H1 (cell line): ENCODE results near the gene ZSCAN4. TPM values are rescaled to one million over a fixed set of nuclear protein-coding genes. Genes with fewer than 3 reads are reported as not detected.

Experiments
- CBX5 ChIP-seq: fragments of 300-800, 300-1000 bp; sonication (generic); IDR thresholded peaks from 2 replicates; pipeline ENCODE4 v1.7.1; 2016; ENCODE audit warnings: antibody characterized with exemption, low read length, low read depth
- CTBP2 ChIP-seq: IDR thresholded peaks from 2 replicates; pipeline ENCODE4 v1.7.0; 2011; ENCODE audit warnings: borderline replicate concordance, mild to moderate bottlenecking, moderate library complexity, mixed read lengths, low read length; ENCODE audit not compliant: insufficient read depth, insufficient read length
- EGR1 ChIP-seq: IDR thresholded peaks from 2 replicates; pipeline ENCODE4 v1.6.1; 2011; ENCODE audit warnings: low read depth, low read length, borderline replicate concordance
- EZH2 ChIP-seq: fragments of 200-600 bp; sonication (generic); IDR thresholded peaks from 2 replicates; pipeline ENCODE4 v1.7.1; 2012; ENCODE audit warnings: low read depth, mild to moderate bottlenecking, moderate library complexity, low read length, inconsistent platforms; ENCODE audit not compliant: severe bottlenecking
- NANOG ChIP-seq: IDR thresholded peaks from 2 replicates; pipeline ENCODE4 v1.6.1; 2011; ENCODE audit warnings: low read length, low read depth, mild to moderate bottlenecking, inconsistent platforms; ENCODE audit not compliant: insufficient read depth, poor library complexity, severe bottlenecking
- ZNF274 ChIP-seq: IDR thresholded peaks from 2 replicates; pipeline ENCODE4 v1.7.0; 2012; ENCODE audit warnings: low read length, borderline replicate concordance; ENCODE audit errors: extremely low read depth
- polyA plus RNA-seq, 7 experiments: library from polyadenylated mRNA; depleted of rRNA in 3 of 7; stranded (reverse) in 5 of 7; unstranded in 2 of 7; fragments of >200 nt in 5 of 7; fragments of 200-250 nt in 2 of 7; gene quantifications; 1 replicate in 5 of 7; 2 replicates in 1 of 7; 4 replicates in 1 of 7; pipeline versions ENCODE4 v1.2.1 to v1.2.3, GENCODE V29; 2011 to 2013; ENCODE audit warnings: missing spikeins in 2 of 7, mixed read lengths in 2 of 7
- total RNA-seq: library from RNA; stranded (reverse); fragmentation: NEBNext Ultra II Directional; extraction: Animal tissue kit (Norgen Biotek cat#: 25700); gene quantifications from 2 replicates; pipeline ENCODE4 v1.2.1, GENCODE V29; 2021

ZSCAN4 gene
- total and polyA plus RNA-seq, 2 of the 8 experiments (the other 6 are each of a cell fraction or from before 2014, with no cell fraction given), result not detected

- TF ChIP-seq NANOG, result no peak
- TF ChIP-seq CBX5, result no peak
- TF ChIP-seq EGR1, result no peak
- TF ChIP-seq ZNF274, result no peak
- no peak for TF ChIP-seq EZH2
- TF ChIP-seq CTBP2, result no peak
These were observed 27.0 kb upstream of the ZSCAN4 start (continued) for GRCh38 chr19:57641715-57642234.
